Glomerular visceral epithelial cell (primary cell): ENCODE data around the gene CRACDL.
"Not testable (repeated sequence)": the region's sequence is repeated elsewhere in the genome, so short reads cannot be mapped to it uniquely, and the experiment has no call there.

Source experiments
- DNase-seq: peaks from one replicate; pipeline ENCODE4 v3.0.0-alpha.2; 2016; ENCODE audit errors: extremely low spot score

CRACDL gene

GRCh38 chr2:98776136-98776535 is 159.9 kb downstream of the CRACDL start:
- DNase-seq = no peak

GRCh38 chr2:98775146-98775986 is 160.7 kb downstream of the CRACDL start:
- DNase-seq = no peak

- DNase-seq = no peak
Measured at GRCh38 chr2:98773907-98774306, 162.1 kb downstream of the CRACDL start.

- no peak for DNase-seq
Measured at GRCh38 chr2:98773169-98773568, 162.9 kb downstream of the CRACDL start.

- no peak for DNase-seq
Measured at GRCh38 chr2:98772536-98772935, 163.5 kb downstream of the CRACDL start.

GRCh38 chr2:98771721-98772524 is 164.1 kb downstream of the CRACDL start:
- DNase-seq = no peak

- no peak for DNase-seq
Measured at GRCh38 chr2:98771264-98771663, 164.8 kb downstream of the CRACDL start.

- DNase-seq = no peak
Measured at GRCh38 chr2:98769784-98770183, 166.2 kb downstream of the CRACDL start.

GRCh38 chr2:98769114-98769476 is 166.9 kb downstream of the CRACDL start:
- no peak for DNase-seq

GRCh38 chr2:98768384-98769113 is 167.5 kb downstream of the CRACDL start:
- DNase-seq = peak; percentile 58

- DNase-seq = no peak
Measured at GRCh38 chr2:98764499-98764898, 171.5 kb downstream of the CRACDL start.

- no peak for DNase-seq
Measured at GRCh38 chr2:98763209-98763951, 172.6 kb downstream of the CRACDL start.

GRCh38 chr2:98761909-98762308 is 174.1 kb downstream of the CRACDL start:
- DNase-seq = no peak

- no peak for DNase-seq
Measured at GRCh38 chr2:98761267-98761781, 174.7 kb downstream of the CRACDL start.

GRCh38 chr2:98759827-98760625 is 176.0 kb downstream of the CRACDL start:
- no peak for DNase-seq

- DNase-seq = no peak
Measured at GRCh38 chr2:98759338-98759737, 176.7 kb downstream of the CRACDL start.

GRCh38 chr2:98757904-98758421 is 178.1 kb downstream of the CRACDL start:
- DNase-seq = peak; percentile 87

- no peak for DNase-seq
Measured at GRCh38 chr2:98753801-98754200, 182.2 kb downstream of the CRACDL start.

- not testable (repeated sequence) for DNase-seq
Measured at GRCh38 chr2:98752711-98753110, 183.3 kb downstream of the CRACDL start.

GRCh38 chr2:98751748-98752147 is 184.3 kb downstream of the CRACDL start:
- no peak for DNase-seq
